LoVo (cell line): ENCODE data around the gene PMVK.
A peak's percentile ranks its signal among the peaks of the same experiment; 100 is the strongest.

ENCODE experiments used
- DNase-seq: peaks from one replicate; pipeline ENCODE4 v3.0.0-alpha.2; 2016; ENCODE audit warnings: low spot score

Gene PMVK

GRCh38 chr1:154966111-154966510 is 29.6 kb upstream of the PMVK start:
- DNase-seq: no peak

GRCh38 chr1:154964359-154964758 is 27.8 kb upstream of the PMVK start:
- DNase-seq: no peak

GRCh38 chr1:154963643-154964042 is 27.1 kb upstream of the PMVK start:
- DNase-seq: no peak

GRCh38 chr1:154962795-154963330 is 26.3 kb upstream of the PMVK start:
- DNase-seq: no peak

- DNase-seq: no peak
Observed at GRCh38 chr1:154962156-154962749, 25.7 kb upstream of the PMVK start.

GRCh38 chr1:154961207-154962155 is 25.0 kb upstream of the PMVK start, which contains the start of gene PYGO2:
Gene PYGO2 (minus strand): TSS chr1:154961782. CDS start chr1:154961576, 206 bp downstream.
- DNase-seq: peak; percentile 74

- DNase-seq: no peak
Observed at GRCh38 chr1:154960446-154961136, 24.1 kb upstream of the PMVK start.

- DNase-seq: no peak
Observed at GRCh38 chr1:154959426-154959780, 22.9 kb upstream of the PMVK start.

GRCh38 chr1:154958681-154959425 is 22.3 kb upstream of the PMVK start:
- DNase-seq: no peak

GRCh38 chr1:154958036-154958435 is 21.5 kb upstream of the PMVK start:
- DNase-seq: no peak

GRCh38 chr1:154957091-154957657 is 20.7 kb upstream of the PMVK start:
- DNase-seq: no peak

GRCh38 chr1:154956544-154956941 is 20.0 kb upstream of the PMVK start:
- DNase-seq: no peak

- DNase-seq: peak; percentile 91
Observed at GRCh38 chr1:154955718-154956543, 19.4 kb upstream of the PMVK start, which contains the start of gene PBXIP1. Gene PBXIP1 (minus strand): TSS chr1:154956099. CDS start chr1:154953721, 2,378 bp downstream.

- DNase-seq: no peak
Observed at GRCh38 chr1:154955039-154955717, 18.7 kb upstream of the PMVK start.

- DNase-seq: no peak
Observed at GRCh38 chr1:154954541-154954940, 18.0 kb upstream of the PMVK start.

GRCh38 chr1:154953611-154954038 is 17.1 kb upstream of the PMVK start:
- no peak for DNase-seq

- DNase-seq: no peak
Observed at GRCh38 chr1:154952664-154953063, 16.1 kb upstream of the PMVK start.

GRCh38 chr1:154951901-154952657 is 15.6 kb upstream of the PMVK start:
- DNase-seq: no peak

- DNase-seq: no peak
Observed at GRCh38 chr1:154948079-154948478, 11.6 kb upstream of the PMVK start.
